ENCODE results near the gene CMSS1.

GRCh38 chr3:99808163-99808794 lies 9.4 kb upstream of the CMSS1 start:
- TF ChIP-seq CTCF (conservative IDR thresholded peaks at IDR 0.05; ENCODE audit: low read depth, low read length) (peak; percentile 87), EZH2 (IDR thresholded peaks at IDR 0.05; ENCODE audit: borderline replicate concordance, low read depth, low read length, poor library complexity, severe bottlenecking) (no peak)

All from A673 (cell line).